NCI-H2196 treated with DMSO at 0.1 percent for 48 hours (cell line): ENCODE data around the gene KRT35.
A peak's percentile ranks its signal among the peaks of the same experiment; 100 is the strongest.

ENCODE experiments used
- DNase-seq: peaks from one replicate; lab custom pipeline; 2025; ENCODE audit not compliant: unreplicated experiment; lab: John Stamatoyannopoulos, UW

KRT35 gene

GRCh38 chr17:41490000-41490990 lies 9.3 kb upstream of the KRT35 start:
- no peak for DNase-seq

DNA sequence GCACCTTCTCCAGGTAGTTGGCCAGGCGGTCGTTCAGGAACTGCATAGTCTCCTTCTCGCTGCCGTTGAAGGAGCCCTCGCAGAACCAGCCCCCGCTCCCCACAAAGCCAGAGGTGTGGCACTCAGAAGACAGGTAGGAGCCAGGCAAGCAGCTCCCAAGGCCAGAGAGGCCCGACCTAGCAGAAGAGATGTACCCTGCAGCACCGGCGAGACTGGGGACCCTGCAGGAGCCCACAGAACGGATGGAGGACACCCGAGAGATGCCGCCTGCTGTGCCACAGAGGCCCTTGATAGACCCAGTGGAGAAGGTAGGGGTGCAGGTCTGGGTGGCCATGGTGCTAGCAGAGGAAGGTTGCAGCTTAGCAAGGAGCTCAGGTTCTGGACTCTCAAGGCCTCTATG lies 8.6 kb upstream of the KRT35 start, which contains the start of gene KRT36:
Gene KRT36 (minus strand): TSS at position 380 of the 400 bp plus-strand sequence. CDS start 46 bp downstream, at position 334.
- no peak for DNase-seq

GRCh38 chr17:41486809-41487530 lies 6.0 kb upstream of the KRT35 start:
- no peak for DNase-seq

GRCh38 chr17:41486316-41486715 lies 5.4 kb upstream of the KRT35 start:
- DNase-seq, result no peak

DNA sequence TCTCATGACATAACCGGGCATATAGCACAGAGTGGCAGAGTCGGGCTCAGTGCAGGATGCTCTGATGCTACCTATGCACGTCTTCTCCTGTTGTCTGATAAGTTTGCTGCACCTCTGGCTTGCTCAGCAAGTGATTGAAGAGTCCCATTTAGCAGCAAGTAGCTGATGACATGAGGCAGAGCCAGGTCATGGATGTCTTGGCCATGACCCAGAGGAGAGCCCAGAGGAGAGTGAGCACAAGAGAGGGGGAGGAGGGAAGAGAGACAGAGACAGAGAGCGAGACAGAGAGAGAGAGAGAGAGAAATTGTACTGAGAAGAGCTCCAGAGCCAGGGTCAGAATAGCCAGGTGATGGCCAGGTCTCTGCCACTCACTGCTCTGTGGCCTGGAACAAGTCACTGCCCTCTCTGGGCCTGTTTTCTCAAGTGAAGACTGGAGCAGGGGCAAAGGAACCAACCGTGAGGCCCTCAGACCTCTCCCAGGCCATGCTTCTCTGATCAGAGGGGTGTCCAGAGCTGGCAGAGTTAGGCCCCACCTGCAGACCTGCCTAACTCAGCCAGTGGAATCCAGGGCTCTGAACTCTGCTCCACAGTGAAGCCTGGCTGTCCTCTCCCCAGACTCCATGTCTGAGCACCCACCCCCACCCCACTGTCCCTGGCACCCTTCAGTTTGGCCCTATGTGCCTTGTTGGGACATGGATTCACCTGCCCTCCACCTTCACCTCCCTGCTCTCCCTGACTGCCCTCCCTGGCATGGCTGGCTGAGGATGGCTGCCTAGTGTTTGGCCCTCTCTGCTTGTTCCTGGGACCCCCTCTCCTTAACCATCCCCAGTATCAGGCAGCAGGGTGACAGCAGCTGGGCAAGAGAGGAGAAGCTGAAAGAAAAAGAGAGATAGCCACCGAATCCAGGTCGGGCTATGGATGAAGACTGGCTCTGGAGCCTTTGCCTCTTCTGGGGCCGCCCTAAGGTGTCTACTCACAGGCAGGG lies 4.3 kb upstream of the KRT35 start:
- no peak for DNase-seq

GRCh38 chr17:41483991-41484826 lies 3.3 kb upstream of the KRT35 start:
- DNase-seq, result peak; percentile 10

DNA sequence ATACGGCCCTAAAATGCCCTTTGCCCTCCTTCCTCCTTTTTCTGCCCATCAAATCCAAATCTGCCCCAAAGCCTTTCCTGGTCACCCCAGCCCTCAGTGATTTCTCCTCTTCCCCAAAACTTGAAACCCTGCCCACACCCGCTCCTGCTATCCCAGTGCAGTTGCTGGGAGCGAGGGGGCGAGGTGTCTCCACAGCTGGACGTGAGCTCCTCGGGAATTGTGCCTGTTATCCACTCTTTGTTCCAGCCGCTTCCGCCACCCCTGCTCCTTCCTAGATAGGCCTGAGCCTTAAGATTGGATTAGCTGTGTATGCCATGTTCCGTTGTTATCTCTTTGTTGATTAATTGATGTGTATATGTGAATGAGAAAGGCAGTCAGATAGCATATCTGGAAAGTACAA lies 2.6 kb upstream of the KRT35 start:
- DNase-seq, result no peak

DNA sequence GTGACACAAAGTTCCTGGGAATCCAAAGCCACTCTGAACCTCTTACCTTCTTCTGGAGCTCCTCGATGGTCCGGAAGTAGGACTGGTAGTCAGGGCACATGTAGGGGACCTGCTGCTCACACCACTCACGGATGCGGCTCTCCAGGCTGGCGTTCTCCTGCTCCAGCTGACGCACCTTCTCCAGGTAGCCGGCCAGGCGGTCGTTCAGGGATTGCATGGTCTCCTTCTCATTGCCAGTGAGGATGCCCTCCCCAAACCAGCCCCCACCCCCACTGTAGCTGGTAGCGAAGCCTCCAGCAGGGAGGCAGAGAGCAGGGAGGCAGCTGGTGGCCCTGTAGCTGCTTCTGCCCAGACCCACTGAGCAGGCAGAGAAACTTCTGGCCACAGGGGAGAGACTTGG lies 370 bp downstream of the KRT35 start:
- no peak for DNase-seq

GRCh38 chr17:41480136-41480535 lies 815 bp downstream of the KRT35 start:
- DNase-seq, result no peak

- no peak for DNase-seq
These were observed 2.7 kb downstream of the KRT35 start for GRCh38 chr17:41478237-41478636.

- DNase-seq, result no peak
These were observed 3.8 kb downstream of the KRT35 start for GRCh38 chr17:41476866-41477815.

DNA sequence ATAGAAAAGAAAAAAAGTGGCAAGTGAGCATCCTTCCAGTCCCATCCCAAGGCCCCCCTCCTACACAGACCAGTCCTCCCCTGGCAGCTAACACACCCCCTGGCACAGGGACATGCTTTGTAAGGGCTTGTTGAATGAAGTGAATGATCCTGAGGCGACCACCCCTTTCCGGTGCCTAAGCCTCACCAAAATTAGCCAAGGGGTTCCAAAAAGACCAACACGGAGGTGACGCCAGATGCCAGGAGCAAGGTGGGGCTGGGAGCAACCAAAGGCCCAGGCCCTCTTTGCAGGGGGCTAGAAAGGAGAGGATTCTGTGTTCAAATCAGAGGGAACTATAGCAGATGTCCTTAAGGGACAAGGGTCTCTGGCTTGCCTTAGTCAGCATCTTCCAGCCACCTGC lies 5.5 kb downstream of the KRT35 start:
- DNase-seq, result no peak

GRCh38 chr17:41474863-41475262 lies 6.1 kb downstream of the KRT35 start:
- DNase-seq, result no peak

- no peak for DNase-seq
These were observed 12.6 kb downstream of the KRT35 start for GRCh38 chr17:41468346-41468745.

- no peak for DNase-seq
These were observed 13.4 kb downstream of the KRT35 start for GRCh38 chr17:41467561-41467960.

DNA sequence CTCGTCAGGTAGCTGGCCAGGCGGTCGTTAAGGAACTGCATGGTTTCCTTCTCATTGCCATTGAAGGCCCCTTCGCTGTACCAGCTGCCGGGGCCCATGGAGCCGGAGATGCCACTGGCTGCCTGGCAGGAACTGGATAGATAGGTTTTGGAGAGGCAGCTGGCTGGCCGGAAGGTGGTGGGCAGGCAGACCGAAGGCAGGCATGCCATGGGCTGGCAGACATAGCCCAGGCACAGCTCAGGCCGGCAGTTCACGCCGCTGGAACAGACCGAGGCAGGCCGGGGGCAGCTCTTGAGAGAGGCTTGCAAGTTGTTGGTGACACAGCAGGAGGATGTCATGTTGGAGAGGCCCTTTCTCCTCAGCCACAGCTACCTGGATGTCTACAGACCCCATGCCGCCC lies 14.0 kb downstream of the KRT35 start, which contains the start of gene KRT32:
Gene KRT32 (minus strand): TSS at position 399 of the 400 bp plus-strand sequence. CDS start 61 bp downstream, at position 338.
- DNase-seq, result no peak

GRCh38 chr17:41464682-41465081 lies 16.3 kb downstream of the KRT35 start:
- DNase-seq, result peak; percentile 47

DNA sequence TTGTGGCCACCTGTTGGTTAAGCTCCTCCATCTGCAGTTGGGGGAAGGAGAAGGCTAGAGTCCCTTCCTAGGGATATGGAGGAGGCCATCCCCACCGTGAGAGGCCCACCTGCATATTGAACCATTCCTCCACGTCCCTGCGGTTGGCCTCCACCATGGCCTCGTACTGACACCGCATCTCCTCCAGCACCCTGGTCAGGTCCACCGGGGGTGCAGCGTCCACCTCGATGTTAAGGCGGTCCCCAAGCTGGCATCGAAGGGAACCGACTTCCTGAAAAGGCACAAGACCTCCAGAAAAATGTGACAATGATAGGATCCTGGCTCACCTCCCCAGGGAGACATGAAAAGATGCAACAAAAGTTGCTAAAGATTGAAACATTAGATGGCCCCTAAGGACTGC lies 16.8 kb downstream of the KRT35 start:
- no peak for DNase-seq

- DNase-seq, result no peak
These were observed 17.2 kb downstream of the KRT35 start for GRCh38 chr17:41463746-41464145.
